Left forelimb (tissue), 1 donor: Measurements from ENCODE around the gene HDDC2.

ENCODE experiments used
- DNase-seq: peaks from one replicate; pipeline ENCODE4 v3.0.0-alpha.2; 2018; ENCODE audit warnings: low spot score

The HDDC2 gene

GRCh38 chr6:125269328-125269985 is 32.3 kb downstream of the HDDC2 start:
- no peak for DNase-seq

- DNase-seq, result no peak
Observed at GRCh38 chr6:125268765-125269164, 33.0 kb downstream of the HDDC2 start.

GRCh38 chr6:125267806-125268523 is 33.8 kb downstream of the HDDC2 start:
- no peak for DNase-seq

GRCh38 chr6:125264476-125264875 is 37.3 kb downstream of the HDDC2 start:
- no peak for DNase-seq

GRCh38 chr6:125262016-125263013 is 39.5 kb downstream of the HDDC2 start:
- no peak for DNase-seq

- no peak for DNase-seq
Observed at GRCh38 chr6:125259354-125259736, 42.4 kb downstream of the HDDC2 start.

GRCh38 chr6:125258651-125259353 is 43.0 kb downstream of the HDDC2 start:
- no peak for DNase-seq

- no peak for DNase-seq
Observed at GRCh38 chr6:125257351-125257750, 44.4 kb downstream of the HDDC2 start.

GRCh38 chr6:125255201-125255600 is 46.6 kb downstream of the HDDC2 start:
- no peak for DNase-seq

- DNase-seq, result no peak
Observed at GRCh38 chr6:125254321-125254720, 47.4 kb downstream of the HDDC2 start.

- DNase-seq, result no peak
Observed at GRCh38 chr6:125253881-125254280, 47.9 kb downstream of the HDDC2 start.

- no peak for DNase-seq
Observed at GRCh38 chr6:125252891-125253290, 48.9 kb downstream of the HDDC2 start.

GRCh38 chr6:125251516-125252220 is 50.1 kb downstream of the HDDC2 start:
- no peak for DNase-seq

GRCh38 chr6:125250511-125250910 is 51.3 kb downstream of the HDDC2 start:
- no peak for DNase-seq

GRCh38 chr6:125248136-125248535 is 53.6 kb downstream of the HDDC2 start:
- no peak for DNase-seq

GRCh38 chr6:125246566-125246965 is 55.2 kb downstream of the HDDC2 start:
- no peak for DNase-seq

- DNase-seq, result no peak
Observed at GRCh38 chr6:125245523-125246264, 56.1 kb downstream of the HDDC2 start.

- no peak for DNase-seq
Observed at GRCh38 chr6:125245109-125245508, 56.7 kb downstream of the HDDC2 start.

GRCh38 chr6:125237764-125238163 is 64.0 kb downstream of the HDDC2 start:
- no peak for DNase-seq

GRCh38 chr6:125236536-125237327 is 65.0 kb downstream of the HDDC2 start:
- no peak for DNase-seq
